Mucosa of rectum (tissue), 2 donors: ENCODE data around the gene GPR135.

Source experiments
- H3K27ac ChIP-seq, 2 donors: one replicate each; pipeline ENCODE4 v1.7.0; 2013; ENCODE audit warnings: inconsistent platforms in 2 of 2, low read depth in 2 of 2, low read length in 2 of 2
- H3K27me3 ChIP-seq, 2 donors: one replicate each; pipeline ENCODE4 v1.7.0; 2013; ENCODE audit warnings: low read length in 2 of 2; ENCODE audit not compliant: control insufficient read depth in 2 of 2, insufficient read depth in 2 of 2
- H3K36me3 ChIP-seq, 2 donors: one replicate each; pipeline ENCODE4 v1.7.0; 2013; ENCODE audit warnings: low read length in 2 of 2; ENCODE audit not compliant: control insufficient read depth in 2 of 2, insufficient read depth in 2 of 2
- H3K4me1 ChIP-seq, 2 donors: one replicate each; pipeline ENCODE4 v1.7.0; 2013; ENCODE audit warnings: low read length in 2 of 2, mild to moderate bottlenecking in 1 of 2; ENCODE audit not compliant: control insufficient read depth in 2 of 2, insufficient read depth in 2 of 2
- H3K4me3 ChIP-seq, 2 donors: one replicate each; pipeline ENCODE4 v1.7.0; 2013; ENCODE audit warnings: low read length in 2 of 2
- H3K9ac ChIP-seq, 2 donors: one replicate each; pipeline ENCODE4 v1.7.0; 2013; ENCODE audit warnings: low read length in 2 of 2, low read depth in 1 of 2, mild to moderate bottlenecking in 1 of 2
- H3K9me3 ChIP-seq, 2 donors: one replicate each; pipeline ENCODE4 v1.7.0; 2013; ENCODE audit warnings: low read length in 2 of 2; ENCODE audit not compliant: control insufficient read depth in 2 of 2
- donor health status: healthy.
- donor health status: Normal muscosa, but diverticular disease.

The GPR135 gene

DNA sequence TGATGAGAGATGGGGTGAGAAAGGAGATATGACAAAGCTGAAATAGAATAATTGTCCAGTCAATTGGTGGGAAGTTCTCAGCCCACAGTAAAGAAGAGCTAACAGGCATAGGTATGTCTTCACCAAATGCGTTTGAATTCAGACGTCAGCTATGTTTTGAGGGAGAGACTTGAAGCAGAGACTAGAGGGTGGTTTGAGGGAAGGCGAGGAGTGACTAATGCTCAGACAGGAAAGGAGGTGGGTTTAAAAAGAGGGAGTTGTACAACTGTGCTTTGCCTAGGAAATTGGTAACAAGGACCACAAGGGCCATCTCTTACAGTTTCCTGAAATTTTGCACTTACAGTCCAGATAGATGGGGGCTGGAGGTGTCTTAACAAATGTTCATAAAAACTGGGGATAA, 25.6 kb upstream of the GPR135 start:
- Histone ChIP-seq H3K4me1 (peaks cover 4 to 8% of the 10 kb centered on the region in 2 donors), H3K27me3 (no peaks in the 10 kb centered on the region), H3K4me3 (no peak overlapping the region), H3K9ac (no peak overlapping the region), H3K9me3 (no peaks in the 10 kb centered on the region), H3K36me3 (peaks cover 35 to 44% of the 10 kb centered on the region in 2 donors), H3K27ac (no peak overlapping the region)

DNA sequence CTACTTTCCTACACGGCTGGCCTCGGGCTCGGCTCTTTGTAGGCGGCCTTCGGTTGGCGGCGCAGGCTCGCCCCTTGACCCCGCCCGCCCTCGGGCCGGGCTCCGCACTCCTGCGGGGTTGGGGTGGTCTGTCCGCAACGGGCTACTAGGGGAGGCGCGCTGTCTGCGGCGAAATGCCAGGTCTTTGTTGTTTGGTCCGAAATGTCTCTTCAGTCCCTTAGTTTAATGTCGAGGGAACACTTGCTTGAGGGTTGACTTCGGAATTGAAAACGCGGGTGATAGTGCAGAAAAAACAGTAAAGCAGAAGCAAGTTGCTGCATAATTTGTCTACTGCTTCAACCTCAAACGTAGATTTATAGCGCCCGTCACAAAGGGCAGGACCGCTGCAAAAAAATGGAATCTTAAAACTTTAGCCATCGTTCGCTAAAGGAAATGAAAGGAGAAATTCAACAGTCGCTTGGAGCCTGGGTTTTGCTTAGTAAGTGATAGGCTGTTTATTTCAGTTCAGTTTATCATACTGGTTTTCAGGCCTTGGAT, 19.5 kb upstream of the GPR135 start:
- Histone ChIP-seq H3K4me3 (peak overlapping the region; percentile 94 to 98), H3K9me3 (no peaks in the 10 kb centered on the region), H3K9ac (peak overlapping the region; percentile 87 to 91), H3K27ac (peak overlapping the region; percentile 85 to 89), H3K4me1 (peaks cover 25% of the 10 kb centered on the region in 2 donors), H3K36me3 (peaks cover 7 to 8% of the 10 kb centered on the region in 2 donors), H3K27me3 (no peaks in the 10 kb centered on the region)

- no peaks in the 10 kb centered on the region for H3K27me3 ChIP-seq
- H3K36me3 ChIP-seq: peaks cover under 1 to 6% of the 10 kb centered on the region in 2 donors
- H3K9ac ChIP-seq: peak within 1 kb of the TSS; percentile 87 to 91
- peaks cover 25% of the 10 kb centered on the region in 2 donors for H3K4me1 ChIP-seq
- H3K27ac ChIP-seq: peak within 1 kb of the TSS; percentile 85 to 89
- peak within 1 kb of the TSS; percentile 94 to 98 for H3K4me3 ChIP-seq
- H3K9me3 ChIP-seq: no peaks in the 10 kb centered on the region
Measured at GRCh38 chr14:59483819-59484638, 18.8 kb upstream of the GPR135 start, which contains the start of the genes JKAMP and L3HYPDH. Gene JKAMP, plus strand, starts transcription at chr14:59484517. Its CDS starts 73 bp downstream, at chr14:59484590. Gene L3HYPDH, minus strand, starts transcription at chr14:59484408. Its CDS starts 92 bp downstream, at chr14:59484316.

- Histone ChIP-seq H3K36me3 (peaks cover under 1 to 2% of the 10 kb centered on the region in 2 donors), H3K27ac (peak overlapping the region; percentile 85 to 89), H3K9me3 (no peaks in the 10 kb centered on the region), H3K27me3 (no peaks in the 10 kb centered on the region), H3K9ac (peak overlapping the region; percentile 87 to 91), H3K4me1 (peaks cover 25% of the 10 kb centered on the region in 2 donors), H3K4me3 (peak overlapping the region; percentile 94 to 98)
Measured at GRCh38 chr14:59483363-59483762, 18.2 kb upstream of the GPR135 start.

DNA sequence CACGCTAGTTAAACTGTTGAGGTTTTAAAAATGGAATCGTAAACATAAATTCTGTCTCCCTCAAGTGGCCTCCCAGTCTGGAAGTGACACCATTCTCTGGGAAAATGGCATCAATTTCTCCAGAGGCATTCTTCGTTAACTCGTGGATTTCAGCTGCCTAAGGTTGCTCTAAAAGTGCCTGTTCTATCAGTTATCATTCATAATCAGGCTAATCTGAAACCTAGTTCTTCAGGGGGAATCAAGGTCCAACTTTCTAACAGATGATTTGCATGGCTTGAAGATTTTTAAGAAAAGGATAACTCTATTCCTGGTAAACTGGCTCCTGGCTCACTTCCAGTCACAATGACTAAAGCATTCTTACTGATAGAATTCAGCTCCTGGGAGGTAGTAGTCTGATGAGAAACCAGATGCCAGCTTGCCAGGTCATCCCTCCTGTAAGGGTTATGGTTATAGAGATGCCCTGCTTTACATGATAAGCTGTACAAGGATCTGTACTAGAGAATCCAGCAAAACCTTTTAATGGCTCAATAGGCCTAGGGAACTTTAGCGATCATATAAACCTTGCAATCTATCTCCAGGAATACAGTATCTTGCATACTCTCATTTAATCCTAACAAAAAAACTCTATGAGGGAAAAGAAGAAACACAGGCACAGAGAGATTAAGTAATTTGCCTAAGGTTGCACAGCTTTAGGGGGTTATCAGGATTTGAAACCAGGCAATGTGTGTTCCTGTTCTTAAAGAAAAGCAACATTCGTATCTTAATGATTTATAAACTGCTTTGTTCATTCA, 17.6 kb upstream of the GPR135 start:
- Histone ChIP-seq H3K4me1 (peaks cover 25% of the 10 kb centered on the region in 2 donors), H3K27ac (peak overlapping the region in 1 of 2 donors; percentile 3), H3K27me3 (no peaks in the 10 kb centered on the region), H3K9ac (peak overlapping the region; percentile 87 to 91), H3K4me3 (peak overlapping the region; percentile 94 to 98), H3K9me3 (no peaks in the 10 kb centered on the region), H3K36me3 (peaks cover 2 to 3% of the 10 kb centered on the region in 2 donors)

DNA sequence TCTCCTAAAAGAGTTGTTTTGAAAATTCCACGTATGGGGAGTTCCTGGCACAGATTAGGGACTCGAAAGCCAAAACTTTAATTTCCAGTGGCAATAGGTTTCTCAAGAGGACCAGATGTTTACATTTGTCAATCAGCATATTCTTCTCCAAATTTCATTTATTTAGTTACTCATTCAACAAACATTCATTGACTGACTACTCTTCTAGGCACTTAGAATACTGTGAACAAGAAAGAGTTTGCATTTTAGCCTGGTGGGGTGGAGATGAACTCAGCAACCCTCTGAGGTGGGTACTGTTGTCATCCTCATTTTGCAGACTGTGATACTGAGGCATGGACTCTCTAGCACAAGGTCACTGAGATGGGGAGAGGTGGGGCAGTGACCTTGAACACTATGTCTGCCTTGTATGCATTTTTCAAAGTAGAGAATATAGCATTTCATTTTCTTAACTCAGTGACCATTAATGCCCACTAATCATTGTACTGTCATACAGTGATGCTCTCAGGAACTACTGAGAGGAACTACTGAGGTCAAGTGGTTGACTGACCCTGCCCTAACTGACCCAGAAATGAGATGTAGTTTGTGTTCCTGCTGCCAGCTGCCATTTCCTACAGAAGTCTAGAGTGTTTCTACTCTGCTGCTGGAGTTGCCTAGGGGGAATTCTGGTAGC, 16.8 kb upstream of the GPR135 start:
- Histone ChIP-seq H3K27ac (no peak overlapping the region), H3K9ac (no peak overlapping the region), H3K27me3 (no peaks in the 10 kb centered on the region), H3K9me3 (no peaks in the 10 kb centered on the region), H3K4me1 (peaks cover 25% of the 10 kb centered on the region in 2 donors), H3K4me3 (no peak overlapping the region), H3K36me3 (peaks cover 0 to 5% of the 10 kb centered on the region in 2 donors)

DNA sequence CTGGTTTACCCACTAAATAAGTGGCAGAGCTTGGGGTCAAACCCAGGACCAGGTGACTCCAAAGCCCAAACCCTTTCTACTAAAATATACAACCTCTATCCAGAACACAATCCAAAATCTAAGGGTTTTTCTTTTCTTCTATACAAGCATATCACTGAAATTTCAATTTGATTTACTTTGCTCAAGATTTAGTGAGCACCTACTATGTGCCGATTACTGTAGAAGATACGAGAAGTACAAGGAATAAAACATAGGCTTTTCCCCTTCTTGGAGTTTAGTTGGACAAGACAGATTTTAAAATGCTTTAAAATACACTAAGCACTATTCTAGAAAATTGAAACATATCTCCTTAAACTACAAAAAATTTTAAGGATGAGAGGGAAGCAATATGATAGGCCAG, 16.2 kb upstream of the GPR135 start:
- no peak overlapping the region for H3K4me3 ChIP-seq
- H3K4me1 ChIP-seq: peaks cover 24 to 25% of the 10 kb centered on the region in 2 donors

DNA sequence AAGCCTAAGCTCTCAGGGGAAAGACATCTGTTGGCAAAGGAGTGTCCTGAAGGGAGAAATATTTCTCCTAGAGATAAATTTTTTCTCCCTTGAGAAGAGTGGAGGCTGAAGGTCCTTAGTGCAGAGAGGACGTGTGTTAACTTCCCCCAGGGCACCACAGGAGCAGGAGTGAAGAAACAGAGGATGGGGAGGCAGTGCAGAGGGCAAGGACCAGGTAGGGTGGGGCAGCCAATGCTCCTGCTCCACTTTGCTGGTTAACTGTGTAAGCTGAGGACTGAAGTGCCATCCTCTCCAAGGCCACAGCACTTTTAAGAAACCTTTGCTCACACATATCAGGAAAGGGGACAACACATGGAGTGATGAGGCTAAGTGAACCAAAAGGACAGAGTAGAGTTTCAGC, 15.0 kb upstream of the GPR135 start:
- peaks cover 16 to 19% of the 10 kb centered on the region in 2 donors for H3K4me1 ChIP-seq
- no peak overlapping the region for H3K4me3 ChIP-seq
- no peaks in the 10 kb centered on the region for H3K9me3 ChIP-seq
- no peak overlapping the region for H3K9ac ChIP-seq
- H3K27me3 ChIP-seq: no peaks in the 10 kb centered on the region
- no peak overlapping the region for H3K27ac ChIP-seq
- peaks cover 10 to 12% of the 10 kb centered on the region in 2 donors for H3K36me3 ChIP-seq

More for the DNA sequence above, 16.2 kb upstream of the GPR135 start:
- Histone ChIP-seq H3K27me3 (no peaks in the 10 kb centered on the region), H3K9me3 (no peaks in the 10 kb centered on the region), H3K27ac (no peak overlapping the region), H3K9ac (no peak overlapping the region), H3K36me3 (peaks cover 3 to 7% of the 10 kb centered on the region in 2 donors)

GRCh38 chr14:59478540-59478939, 13.4 kb upstream of the GPR135 start:
- Histone ChIP-seq H3K4me1 (peaks cover 16 to 17% of the 10 kb centered on the region in 2 donors), H3K4me3 (no peak overlapping the region), H3K27me3 (no peaks in the 10 kb centered on the region), H3K9me3 (no peaks in the 10 kb centered on the region), H3K9ac (no peak overlapping the region), H3K36me3 (peaks cover 21 to 24% of the 10 kb centered on the region in 2 donors), H3K27ac (no peak overlapping the region)
